HCT116 (cell line): ENCODE data around the gene LRRC4.

Experiments used
- SIN3A ChIP-seq: IDR thresholded peaks from 2 replicates; pipeline ENCODE4 v1.6.1; 2012; ENCODE audit warnings: low read depth
- YY1 ChIP-seq: IDR thresholded peaks from 2 replicates; pipeline ENCODE4 v1.6.1; 2011; ENCODE audit warnings: low read length, low read depth, moderate library complexity, mild to moderate bottlenecking; ENCODE audit not compliant: insufficient replicate concordance; ENCODE audit errors: extremely low read depth
- TF ChIP-seq, protein P1 (sequence below): IDR thresholded peaks from 2 replicates; pipeline ENCODE4 v1.6.1; 2012

DNA sequence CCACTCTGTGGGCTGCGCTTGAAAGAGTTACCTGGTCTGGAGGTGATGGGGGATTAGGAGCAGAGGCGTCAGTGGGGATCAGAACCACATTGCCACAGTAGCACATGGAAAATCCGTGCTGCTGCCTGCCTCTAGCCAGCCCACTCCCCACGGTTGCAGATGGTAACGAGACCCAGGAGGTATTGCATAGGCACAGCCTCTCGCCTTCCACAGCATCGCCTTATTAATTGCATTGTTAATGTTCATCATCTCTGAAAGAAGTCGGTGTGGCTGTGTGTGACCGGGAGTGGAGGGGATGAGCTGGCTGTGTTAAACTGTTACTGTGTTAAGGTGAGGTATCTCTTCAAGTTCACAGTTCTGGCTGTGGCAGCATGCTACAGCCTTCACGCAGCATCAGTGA is 35.2 kb upstream of the LRRC4 start:
- TF ChIP-seq, protein P1, sequence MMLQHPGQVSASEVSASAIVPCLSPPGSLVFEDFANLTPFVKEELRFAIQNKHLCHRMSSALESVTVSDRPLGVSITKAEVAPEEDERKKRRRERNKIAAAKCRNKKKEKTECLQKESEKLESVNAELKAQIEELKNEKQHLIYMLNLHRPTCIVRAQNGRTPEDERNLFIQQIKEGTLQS: no peak
- TF ChIP-seq SIN3A (no peak), YY1 (no peak)
